Esophagus (tissue), 2 donors: ENCODE data around the gene WNK2. TPM values are rescaled to one million over a fixed set of nuclear protein-coding genes. Genes with fewer than 3 reads are reported as not detected.

Experiments
- H3K27ac ChIP-seq, 2 donors: one replicate each; pipeline ENCODE4 v1.5.1; 2013; ENCODE audit warnings: low read depth in 2 of 2, mild to moderate bottlenecking in 2 of 2, inconsistent platforms in 1 of 2, low read length in 1 of 2, moderate library complexity in 1 of 2
- H3K27me3 ChIP-seq, 2 donors: one replicate each; pipeline ENCODE4 v1.6.1; 2013; ENCODE audit warnings: low read length in 2 of 2, control low read depth in 1 of 2, mild to moderate bottlenecking in 1 of 2; ENCODE audit not compliant: insufficient read depth in 2 of 2, control insufficient read depth in 1 of 2
- H3K36me3 ChIP-seq, 2 donors: one replicate each; pipeline ENCODE4 v1.6.1; 2013; ENCODE audit warnings: low read length in 1 of 2; ENCODE audit not compliant: control insufficient read depth in 2 of 2, insufficient read depth in 2 of 2
- H3K4me1 ChIP-seq, 2 donors: one replicate each; pipeline ENCODE4 v1.6.1; 2013; ENCODE audit warnings: low read length in 1 of 2; ENCODE audit not compliant: control insufficient read depth in 2 of 2, insufficient read depth in 2 of 2
- H3K4me3 ChIP-seq, 2 donors: one replicate each; pipeline ENCODE4 v1.5.1; 2013; ENCODE audit warnings: low read length in 2 of 2, mild to moderate bottlenecking in 2 of 2, low read depth in 1 of 2, moderate library complexity in 1 of 2
- H3K9me3 ChIP-seq, 2 donors: one replicate each; pipeline ENCODE4 v1.6.1; 2013; ENCODE audit warnings: mild to moderate bottlenecking in 2 of 2, low read depth in 1 of 2, low read length in 1 of 2, moderate library complexity in 1 of 2; ENCODE audit not compliant: control insufficient read depth in 2 of 2, insufficient read depth in 1 of 2
- WGBS, 2 donors: extraction: QIAGEN DNeasy Blood & Tissue Kit; methylation state at CpG; one replicate each; pipeline ENCODE4 v1.1.7; 2013; 5-methylcytosine and 5-hydroxymethylcytosine counted together
- polyA plus RNA-seq, 2 donors: library from polyadenylated mRNA; stranded (reverse); fragments of 200-250 nt; gene quantifications; one replicate each; pipeline ENCODE4 v1.2.3, GENCODE V29; 2013
- donor health status: healthy with polysubstance abuse.
- donor health status: Bipolar disorder and iron deficiency.

The WNK2 gene
- polyA plus RNA-seq, 2 donors, result 2.1 to 3.4 TPM

DNA sequence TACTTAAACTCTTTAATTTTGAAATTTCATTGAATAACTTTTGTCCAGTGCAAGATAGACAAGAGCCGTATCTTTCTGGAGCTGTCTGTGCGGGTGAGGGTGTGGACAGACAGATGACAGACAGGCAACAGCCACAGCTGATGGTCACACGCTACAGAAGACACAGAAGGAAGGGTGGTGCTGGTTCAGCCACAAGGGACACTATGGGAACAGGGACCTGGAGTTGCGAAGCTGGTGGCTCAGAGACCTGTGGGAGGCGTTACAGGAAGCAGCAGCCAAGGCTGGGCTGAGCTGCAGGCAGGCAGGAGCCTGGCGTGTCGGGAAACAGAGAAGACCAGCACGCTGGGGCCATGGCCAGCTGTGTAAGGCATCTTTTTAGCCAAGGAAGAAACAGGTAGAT, 104.4 kb downstream of the WNK2 start:
- Histone ChIP-seq H3K9me3 (no peaks in the 10 kb centered on the region), H3K4me3 (no peak overlapping the region), H3K36me3 (no peaks in the 10 kb centered on the region), H3K27ac (no peak overlapping the region), H3K27me3 (no peaks in the 10 kb centered on the region), H3K4me1 (peaks cover 0 to 3% of the 10 kb centered on the region in 2 donors)
- WGBS, 2 donors, result 75 to 80% methylated on average over 8 of the region's 8 CpGs

DNA sequence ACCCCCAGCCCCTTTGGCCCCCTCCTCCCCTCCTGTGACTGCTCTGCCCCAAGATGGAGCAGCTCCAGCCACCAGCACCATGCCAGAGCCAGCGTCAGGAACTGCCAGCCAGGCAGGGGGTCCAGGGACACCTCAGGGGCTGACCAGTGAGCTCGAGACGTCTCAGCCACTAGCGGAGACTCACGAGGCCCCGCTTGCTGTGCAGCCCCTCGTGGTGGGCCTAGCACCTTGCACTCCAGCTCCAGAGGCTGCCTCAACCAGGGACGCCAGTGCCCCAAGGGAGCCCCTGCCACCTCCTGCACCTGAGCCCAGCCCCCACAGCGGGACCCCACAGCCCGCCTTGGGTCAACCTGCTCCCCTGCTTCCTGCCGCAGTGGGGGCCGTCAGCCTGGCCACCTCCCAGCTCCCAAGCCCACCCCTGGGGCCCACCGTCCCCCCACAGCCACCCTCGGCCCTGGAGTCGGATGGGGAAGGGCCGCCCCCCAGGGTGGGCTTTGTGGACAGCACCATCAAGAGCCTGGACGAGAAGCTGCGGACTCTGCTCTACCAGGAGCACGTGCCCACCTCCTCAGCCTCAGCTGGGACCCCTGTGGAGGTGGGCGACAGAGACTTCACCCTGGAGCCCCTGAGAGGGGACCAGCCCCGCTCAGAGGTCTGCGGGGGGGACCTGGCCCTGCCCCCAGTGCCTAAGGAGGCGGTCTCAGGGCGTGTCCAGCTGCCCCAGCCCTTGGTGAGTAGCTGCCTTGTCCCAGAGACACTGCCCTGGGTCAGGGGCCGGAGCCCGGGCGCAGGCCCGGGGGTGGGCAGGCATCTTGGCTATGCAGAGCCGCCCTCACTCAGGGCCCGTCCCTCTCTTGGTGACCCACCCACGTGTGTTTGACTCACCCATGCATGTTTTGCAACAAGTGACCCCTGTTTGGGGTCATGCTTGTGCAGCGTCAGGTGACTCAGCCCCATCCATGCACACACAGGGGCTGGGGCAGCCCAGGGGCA, 105.2 kb downstream of the WNK2 start:
- 81 to 84% methylated on average over 30 to 32 of the region's 32 CpGs for WGBS, 2 donors
- no peak overlapping the region for H3K27ac ChIP-seq

GRCh38 chr9:93290495-93291434, 106.8 kb downstream of the WNK2 start:
- WGBS, 2 donors, result 84 to 87% methylated on average over 21 of the region's 21 CpGs
- H3K4me1 ChIP-seq, result peaks cover 0 to 6% of the 10 kb centered on the region in 2 donors
- H3K27ac ChIP-seq, result no peak overlapping the region
- H3K27me3 ChIP-seq, result no peaks in the 10 kb centered on the region
- no peaks in the 10 kb centered on the region for H3K9me3 ChIP-seq
- H3K4me3 ChIP-seq, result no peak overlapping the region
- H3K36me3 ChIP-seq, result no peaks in the 10 kb centered on the region

More for the DNA sequence above, 105.2 kb downstream of the WNK2 start:
- Histone ChIP-seq H3K4me1 (peaks cover 0 to 3% of the 10 kb centered on the region in 2 donors), H3K9me3 (no peaks in the 10 kb centered on the region), H3K4me3 (no peak overlapping the region), H3K36me3 (no peaks in the 10 kb centered on the region), H3K27me3 (no peaks in the 10 kb centered on the region)

GRCh38 chr9:93291536-93292287, 107.8 kb downstream of the WNK2 start:
- no peak overlapping the region for H3K4me3 ChIP-seq
- no peak overlapping the region for H3K27ac ChIP-seq
- no peaks in the 10 kb centered on the region for H3K9me3 ChIP-seq
- 77 to 78% methylated on average over 19 of the region's 19 CpGs for WGBS, 2 donors
- peaks cover 0 to 6% of the 10 kb centered on the region in 2 donors for H3K4me1 ChIP-seq
- H3K36me3 ChIP-seq, result no peaks in the 10 kb centered on the region
- H3K27me3 ChIP-seq, result no peaks in the 10 kb centered on the region

- 71 to 80% methylated on average over 10 of the region's 10 CpGs for WGBS, 2 donors
- H3K27me3 ChIP-seq, result no peaks in the 10 kb centered on the region
- no peak overlapping the region for H3K4me3 ChIP-seq
- H3K36me3 ChIP-seq, result no peaks in the 10 kb centered on the region
- no peak overlapping the region for H3K27ac ChIP-seq
- no peaks in the 10 kb centered on the region for H3K9me3 ChIP-seq
- peaks cover 0 to 6% of the 10 kb centered on the region in 2 donors for H3K4me1 ChIP-seq
Measured at GRCh38 chr9:93292288-93292615, 108.3 kb downstream of the WNK2 start.

DNA sequence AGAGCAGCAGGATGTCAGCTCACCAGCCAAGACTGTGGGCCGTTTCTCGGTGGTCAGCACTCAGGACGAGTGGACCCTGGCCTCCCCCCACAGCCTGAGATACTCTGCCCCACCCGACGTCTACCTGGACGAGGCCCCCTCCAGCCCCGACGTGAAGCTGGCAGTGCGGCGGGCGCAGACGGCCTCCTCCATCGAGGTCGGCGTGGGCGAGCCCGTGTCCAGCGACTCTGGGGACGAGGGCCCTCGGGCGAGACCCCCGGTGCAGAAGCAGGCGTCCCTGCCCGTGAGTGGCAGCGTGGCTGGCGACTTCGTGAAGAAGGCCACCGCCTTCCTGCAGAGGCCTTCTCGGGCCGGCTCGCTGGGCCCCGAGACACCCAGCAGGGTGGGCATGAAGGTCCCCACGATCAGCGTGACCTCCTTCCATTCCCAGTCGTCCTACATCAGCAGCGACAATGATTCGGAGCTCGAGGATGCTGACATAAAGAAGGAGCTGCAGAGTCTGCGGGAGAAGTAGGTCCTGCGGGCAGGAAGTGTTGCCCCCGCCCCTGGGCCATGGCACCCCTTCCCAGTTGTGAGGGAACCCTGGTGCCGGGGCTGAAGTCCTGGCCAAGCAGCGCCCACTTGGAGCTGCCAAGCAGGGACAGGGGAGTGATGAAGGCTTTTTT, 108.9 kb downstream of the WNK2 start:
- Histone ChIP-seq H3K36me3 (no peaks in the 10 kb centered on the region), H3K4me1 (peaks cover 0 to 6% of the 10 kb centered on the region in 2 donors), H3K27ac (no peak overlapping the region), H3K4me3 (no peak overlapping the region), H3K9me3 (no peaks in the 10 kb centered on the region), H3K27me3 (no peaks in the 10 kb centered on the region)
- 93% methylated on average over 43 of the region's 43 CpGs for WGBS, 2 donors

- Histone ChIP-seq H3K27me3 (no peaks in the 10 kb centered on the region), H3K36me3 (no peaks in the 10 kb centered on the region), H3K4me1 (peaks cover 0 to 5% of the 10 kb centered on the region in 2 donors), H3K4me3 (no peak overlapping the region), H3K9me3 (no peaks in the 10 kb centered on the region), H3K27ac (no peak overlapping the region)
- 87 to 89% methylated on average over 9 of the region's 9 CpGs for WGBS, 2 donors
Measured at GRCh38 chr9:93294011-93294410, 110.1 kb downstream of the WNK2 start.

DNA sequence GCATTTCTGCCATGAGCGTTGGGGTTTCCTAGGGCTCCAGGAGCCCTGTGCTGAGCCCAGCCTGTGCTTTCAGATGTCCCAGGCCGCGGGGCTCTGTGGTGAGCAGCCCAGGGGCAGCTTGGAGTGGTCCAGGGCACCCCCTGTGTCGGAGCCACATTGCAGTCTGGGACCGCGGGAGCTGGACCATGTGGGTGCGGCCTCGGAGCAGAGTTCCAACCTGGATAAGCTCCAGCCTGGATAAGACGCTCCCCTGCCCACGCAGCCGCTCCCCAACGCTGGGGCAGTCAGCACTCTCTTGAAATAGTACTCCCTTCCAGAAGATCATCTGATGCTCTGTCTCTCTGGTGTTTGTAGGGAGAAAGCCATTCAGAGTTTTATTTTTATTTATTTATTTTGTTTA, 111.1 kb downstream of the WNK2 start:
- H3K9me3 ChIP-seq, result no peaks in the 10 kb centered on the region
- WGBS, 2 donors, result 46 to 49% methylated on average over 12 of the region's 12 CpGs
- H3K27me3 ChIP-seq, result no peaks in the 10 kb centered on the region
- H3K27ac ChIP-seq, result no peak overlapping the region
- no peaks in the 10 kb centered on the region for H3K36me3 ChIP-seq
- peaks cover 0 to 3% of the 10 kb centered on the region in 2 donors for H3K4me1 ChIP-seq
- H3K4me3 ChIP-seq, result no peak overlapping the region
